GM12878 (cell line): ENCODE measurements around the gene GGT5. TPM values are rescaled to one million over a fixed set of nuclear protein-coding genes. Genes with fewer than 3 reads are reported as not detected.
"Not testable (repeated sequence)": the region's sequence is repeated elsewhere in the genome, so short reads cannot be mapped to it uniquely, and the experiment has no call there.

Experiments used
- ATAC-seq: fragments of 200-7000 bp; cut with Tn5 transposase; 3 replicates; pipeline ENCODE4 v1.9.1; 2020; ENCODE audit warnings: mild to moderate bottlenecking, moderate library complexity
- BruUV-seq: library from RNA; stranded (reverse); fragments of 400-500 nt; replicated peaks from 2 replicates; lab custom pipeline; 2021; lab: Mats Ljungman, UMichigan
- CTCF ChIA-PET: fragments of 300-600 bp; sonication (Branson Sonifier 250); formaldehyde crosslinking; extraction: SDS; loops from one replicate; lab custom pipeline; 2021; ENCODE audit warnings: inconsistent platforms; lab: Yijun Ruan, JAX
- POLR2A ChIA-PET: fragments of 350-600 bp; formaldehyde crosslinking; extraction: SDS; loops from one replicate; lab custom pipeline; 2021; ENCODE audit warnings: inconsistent platforms; lab: Charles Lee
- RAD21 ChIA-PET: fragments of 300-600 bp; sonication (Branson Sonifier 250); formaldehyde crosslinking; loops from one replicate; lab custom pipeline; 2023; ENCODE audit warnings: antibody characterized with exemption; ENCODE audit not compliant: unreplicated experiment; lab: Charles Lee
- SMC1A ChIA-PET: fragments of 300-600 bp; sonication (Branson Sonifier 250); formaldehyde crosslinking; loops from one replicate; lab custom pipeline; 2023; ENCODE audit not compliant: unreplicated experiment, uncharacterized antibody; lab: Charles Lee
- DNase-seq: peaks from one replicate; pipeline ENCODE4 v3.0.0-alpha.2; 2011; ENCODE audit warnings: low read depth, low spot score
- FAIRE-seq: peaks from 3 replicates; lab custom pipeline; 2011; peaks lifted over from hg19 to GRCh38; lab: Jason Lieb, UNC
- H2AFZ ChIP-seq: 2 replicates; pipeline ENCODE4 v1.6.0; 2011; ENCODE audit warnings: low read depth, low read length, control low read depth; ENCODE audit not compliant: control insufficient read depth
- H3K27ac ChIP-seq: 2 replicates; pipeline ENCODE4 v1.5.1; 2011; ENCODE audit warnings: control low read depth; ENCODE audit not compliant: control insufficient read depth, insufficient read depth
- H3K27me3 ChIP-seq, 2 experiments: replicated peaks in 1 of 2; 2 replicates each; pipeline versions ENCODE4 v1.6.0 to v1.6.1; 2011; ENCODE audit warnings: low read length in 1 of 2; ENCODE audit not compliant: control insufficient read depth in 2 of 2, insufficient read depth in 2 of 2
- H3K36me3 ChIP-seq, 2 experiments: 2 replicates each; pipeline ENCODE4 v1.5.1; 2011; ENCODE audit warnings: low read length in 1 of 2; ENCODE audit not compliant: control insufficient read depth in 2 of 2, insufficient read depth in 2 of 2
- H3K4me1 ChIP-seq: 2 replicates; pipeline ENCODE4 v1.6.1; 2011; ENCODE audit warnings: mild to moderate bottlenecking, low read length, moderate library complexity, mixed read lengths; ENCODE audit not compliant: control insufficient read depth, insufficient read depth
- H3K4me2 ChIP-seq: 2 replicates; pipeline ENCODE4 v1.6.0; 2011; ENCODE audit warnings: control low read depth; ENCODE audit not compliant: control insufficient read depth, insufficient read depth
- H3K4me3 ChIP-seq: fragments of 200-600 bp; sonication (generic); 2 replicates; pipeline ENCODE4 v1.5.1; 2016
- H3K79me2 ChIP-seq: 2 replicates; pipeline ENCODE4 v1.6.0; 2011; ENCODE audit warnings: low read length; ENCODE audit not compliant: control insufficient read depth, insufficient read depth
- H3K9ac ChIP-seq: 2 replicates; pipeline ENCODE4 v1.8.0; 2011; ENCODE audit warnings: low read length, control low read depth, mixed read lengths; ENCODE audit not compliant: control insufficient read depth, insufficient read depth
- H3K9me3 ChIP-seq: replicated peaks from 3 replicates; pipeline ENCODE4 v1.5.1; 2011; ENCODE audit warnings: mild to moderate bottlenecking, low read length; ENCODE audit not compliant: control insufficient read depth, insufficient read depth
- H4K20me1 ChIP-seq: 2 replicates; pipeline ENCODE4 v1.6.0; 2011; ENCODE audit not compliant: control insufficient read depth, insufficient read depth
- CREB1 ChIP-seq: IDR thresholded peaks from 2 replicates; pipeline ENCODE4 v1.6.1; 2012; ENCODE audit warnings: low read depth, mild to moderate bottlenecking, inconsistent platforms
- HDGF ChIP-seq: fragments of 450-650 bp; IDR thresholded peaks from 2 replicates; pipeline ENCODE4 v1.6.1; 2016; ENCODE audit warnings: antibody characterized with exemption
- LARP7 ChIP-seq: fragments of 450-650 bp; IDR thresholded peaks from 2 replicates; pipeline ENCODE4 v1.6.1; 2017; ENCODE audit warnings: mild to moderate bottlenecking
- NR2C2 ChIP-seq: IDR thresholded peaks from 2 replicates; pipeline ENCODE4 v1.6.1; 2011; ENCODE audit warnings: borderline replicate concordance, low read depth; ENCODE audit not compliant: control insufficient read depth, insufficient read length
- POLR2AphosphoS5 ChIP-seq: IDR thresholded peaks from 2 replicates; pipeline ENCODE4 v1.6.1; 2011; ENCODE audit warnings: mild to moderate bottlenecking, low read length, inconsistent platforms
- WRNIP1 ChIP-seq: IDR thresholded peaks from 2 replicates; pipeline ENCODE4 v1.6.1; 2011; ENCODE audit warnings: low read depth, low read length, improper control_type of control experiment, borderline replicate concordance
- ZNF384 ChIP-seq: IDR thresholded peaks from 2 replicates; pipeline ENCODE4 v1.6.1; 2012; ENCODE audit warnings: low read depth, mild to moderate bottlenecking, low read length, improper control_type of control experiment, borderline replicate concordance
- WGBS: methylation state at CpG from one replicate; pipeline ENCODE4 v1.1.6; 2016; ENCODE audit warnings: low lambda C conversion rate; ENCODE audit not compliant: insufficient replicate concordance, insufficient coverage; ENCODE audit errors: missing lambda C conversion rate; 5-methylcytosine and 5-hydroxymethylcytosine counted together
- in situ Hi-C: fragments of 300-500 bp; cut with MboI; formaldehyde crosslinking; loops from 9 replicates; pipeline ENCODE4 v1.14.3; 2018; ENCODE audit warnings: mixed read lengths
- intact Hi-C: fragments of 100-400 bp; cut with micrococcal nuclease; formaldehyde crosslinking; loops from one replicate; pipeline ENCODE4 v1.14.2; 2022; ENCODE audit not compliant: unreplicated experiment
- polyA plus RNA-seq, 11 experiments: library from polyadenylated mRNA; depleted of rRNA in 4 of 11; unstranded in 6 of 11; stranded (reverse) in 5 of 11; fragments of >200 nt; fragmentation: Nextera tagmentation in 4 of 11; fragmentation: Illumina TruSeq in 1 of 11; extraction: Ambion mirVana in 4 of 11; extraction: Trizol in 1 of 11; gene quantifications; 1 replicate in 1 of 11; 2 replicates in 10 of 11; pipeline versions ENCODE4 v1.2.1 to v1.2.3, GENCODE V29; 2011 to 2016; ENCODE audit warnings: inconsistent platforms in 2 of 11, missing spikeins in 2 of 11, low read depth in 1 of 11
- total RNA-seq, 4 experiments: library from RNA; depleted of rRNA in 3 of 4; stranded (reverse); fragments of >200 nt in 3 of 4; fragmentation: Illumina TruSeq in 1 of 4; extraction: Trizol in 1 of 4; gene quantifications; 2 replicates each; pipeline versions ENCODE4 v1.2.1 to v1.2.3, GENCODE V29; 2013 to 2021

The GGT5 gene
- total and polyA plus RNA-seq, 10 of the 15 experiments (the other 5 are each of a cell fraction or from before 2014, with no cell fraction given), result 0.34 TPM; not detected in 9

GRCh38 chr22:24240381-24240780 is 4.5 kb downstream of the GGT5 start:
- FAIRE-seq, result no peak
- no TSS peak for BruUV-seq
- Histone ChIP-seq H3K4me1 (peaks cover 15% of the 10 kb centered on the region), H3K9ac (no peak overlapping the region), H3K4me2 (no peak overlapping the region), H2AFZ (no peak overlapping the region), H3K27me3 (no peaks in the 10 kb centered on the region), H3K4me3 (no peak overlapping the region), H3K36me3 (no peaks in the 10 kb centered on the region), H3K9me3 (no peaks in the 10 kb centered on the region), H4K20me1 (no peaks in the 10 kb centered on the region), H3K27ac (no peak overlapping the region), H3K79me2 (no peaks in the 10 kb centered on the region)
- ChIA-PET SMC1A (no interaction called here), RAD21 (no interaction called here), CTCF (interaction anchor here (0.7 to 2.3 kb wide), 3 partner anchors 9 to 86 kb away, joined by 3 to 21 read pairs (median 3); no protein-coding TSS in a partner anchor), POLR2A (no interaction called here)
- in situ Hi-C loops (no loop called here), intact Hi-C loops (loop anchor here (10.0 kb wide), 1 partner anchor 286 kb away; no protein-coding TSS in a partner anchor)
- no peak for ATAC-seq
- DNase-seq, result no peak
- no peak for TF ChIP-seq POLR2AphosphoS5
- TF ChIP-seq ZNF384, result no peak
- no peak for TF ChIP-seq CREB1
- TF ChIP-seq NR2C2, result no peak
- no peak for TF ChIP-seq WRNIP1
- no peak for TF ChIP-seq HDGF
- no peak for TF ChIP-seq LARP7
- 89% methylated on average over 6 of the region's 6 CpGs for WGBS

- H3K9me3 ChIP-seq, H3K27me3 ChIP-seq, DNase-seq, RAD21 ChIA-PET, SMC1A ChIA-PET, ATAC-seq, H3K79me2 ChIP-seq, H3K27ac ChIP-seq, FAIRE-seq, intact Hi-C loops, H3K4me3 ChIP-seq, POLR2A ChIA-PET, H3K9ac ChIP-seq, BruUV-seq, H4K20me1 ChIP-seq, H3K4me2 ChIP-seq, H3K36me3 ChIP-seq, H2AFZ ChIP-seq: not testable (repeated sequence)
- WGBS, result 72% methylated on average over 7 of the region's 13 CpGs
- H3K4me1 ChIP-seq, result peaks cover 12% of the 10 kb centered on the region
- CTCF ChIA-PET, result interaction anchor here (0.8 kb wide), 1 partner anchor 283 kb away, joined by 4 read pairs; no protein-coding TSS in a partner anchor
- in situ Hi-C loops, result loop anchor here (5.0 kb wide), 1 partner anchor 41 kb away; no protein-coding TSS in a partner anchor
Measured at GRCh38 chr22:24238101-24238694, 6.7 kb downstream of the GGT5 start.
